Stimulated activated CD4-positive, alpha-beta T cell treated with anti-CD3 and anti-CD28 coated beads, TNF-alpha, amount 100 ng/mL, for 48 hours (primary cell): Measurements from ENCODE around the gene CELA2A.
"Not testable (repeated sequence)": the region's sequence is repeated elsewhere in the genome, so short reads cannot be mapped to it uniquely, and the experiment has no call there.

Source experiments
- DNase-seq, 3 donors: peaks; one replicate each; pipeline ENCODE4 v3.0.0-alpha.2; 2020; ENCODE audit warnings: low read depth in 3 of 3

The CELA2A gene

DNA sequence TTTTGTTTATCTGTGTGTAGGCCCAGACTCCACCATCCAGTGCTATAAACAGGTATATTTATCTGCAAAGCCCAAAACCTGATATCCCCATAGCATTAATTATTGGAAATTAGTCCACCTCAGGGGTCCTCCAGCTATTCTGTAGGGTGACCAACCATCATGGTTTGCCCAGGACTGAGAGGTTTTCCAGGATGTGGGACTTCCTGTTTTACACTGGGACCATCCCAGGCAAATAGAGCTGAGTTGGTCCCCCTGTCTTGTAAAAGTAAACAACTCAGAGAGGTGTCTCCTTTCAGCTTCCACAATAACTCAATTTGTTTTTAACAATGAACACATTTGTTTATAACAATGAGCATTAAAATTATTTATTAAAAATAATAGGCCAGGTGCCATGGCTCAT, 11.6 kb downstream of the CELA2A start:
- DNase-seq, result no peak

- DNase-seq, result no peak
Observed at GRCh38 chr1:15469361-15469760, 12.8 kb downstream of the CELA2A start.

GRCh38 chr1:15469821-15470448, 13.4 kb downstream of the CELA2A start:
- not testable (repeated sequence) for DNase-seq

- DNase-seq, result not testable (repeated sequence)
Observed at GRCh38 chr1:15471067-15471466, 14.5 kb downstream of the CELA2A start.

- not testable (repeated sequence) for DNase-seq
Observed at GRCh38 chr1:15471723-15472122, 15.2 kb downstream of the CELA2A start.

DNA sequence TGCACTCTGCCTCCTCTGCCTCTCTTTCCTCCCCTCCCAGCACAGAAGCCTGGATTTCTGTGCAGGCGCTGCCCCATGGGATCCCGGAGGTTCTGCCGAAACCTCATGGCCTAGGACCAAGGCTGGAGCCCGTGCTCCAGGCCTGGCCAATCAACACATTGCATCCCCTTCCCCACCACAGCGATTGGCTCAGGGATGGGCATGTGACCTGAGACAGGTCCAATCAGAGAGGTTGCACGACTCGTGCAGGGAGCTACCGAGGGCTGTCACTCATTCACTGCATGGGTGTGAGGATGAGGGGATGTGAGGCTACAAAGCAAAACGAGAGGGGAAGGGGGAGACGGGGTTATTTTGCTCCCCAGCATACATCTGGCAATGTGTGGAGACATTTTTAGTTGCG, 16.1 kb downstream of the CELA2A start:
- no peak for DNase-seq

DNA sequence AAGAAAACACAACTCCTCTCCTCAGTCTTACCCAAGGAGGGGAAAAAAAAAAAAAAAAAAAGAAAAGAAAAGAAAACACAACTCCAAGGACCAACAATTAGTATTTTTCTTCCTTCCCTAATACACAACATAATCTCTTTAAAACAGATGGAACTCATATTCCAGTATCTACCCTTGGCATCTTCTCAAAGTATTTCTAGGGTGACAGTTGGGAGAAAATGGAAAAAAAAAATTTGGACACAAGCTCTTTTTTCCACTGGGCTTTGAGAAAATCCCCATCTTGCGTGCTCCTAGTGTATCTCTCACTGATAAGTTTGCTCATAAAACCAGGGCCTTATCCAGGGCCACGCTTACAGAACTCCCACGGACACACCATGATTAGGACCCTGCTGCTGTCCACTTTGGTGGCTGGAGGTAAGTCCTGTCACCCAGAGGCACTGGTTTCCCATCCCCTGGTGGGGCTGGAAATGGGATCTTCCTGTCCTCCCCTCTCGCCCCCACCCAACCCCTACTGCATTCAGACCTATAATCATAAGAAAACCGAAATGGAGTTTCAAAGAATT, 19.3 kb downstream of the CELA2A start, which contains the start of gene CELA2B:
CELA2B (plus strand) TSS at position 353 of the 563 bp plus-strand sequence; CDS start at position 375, 22 bp downstream.
- DNase-seq, result no peak

GRCh38 chr1:15476927-15477326, 20.4 kb downstream of the CELA2A start:
- no peak for DNase-seq

GRCh38 chr1:15477646-15478212, 21.2 kb downstream of the CELA2A start:
- no peak for DNase-seq

GRCh38 chr1:15479654-15480347, 23.3 kb downstream of the CELA2A start:
- DNase-seq, result no peak

DNA sequence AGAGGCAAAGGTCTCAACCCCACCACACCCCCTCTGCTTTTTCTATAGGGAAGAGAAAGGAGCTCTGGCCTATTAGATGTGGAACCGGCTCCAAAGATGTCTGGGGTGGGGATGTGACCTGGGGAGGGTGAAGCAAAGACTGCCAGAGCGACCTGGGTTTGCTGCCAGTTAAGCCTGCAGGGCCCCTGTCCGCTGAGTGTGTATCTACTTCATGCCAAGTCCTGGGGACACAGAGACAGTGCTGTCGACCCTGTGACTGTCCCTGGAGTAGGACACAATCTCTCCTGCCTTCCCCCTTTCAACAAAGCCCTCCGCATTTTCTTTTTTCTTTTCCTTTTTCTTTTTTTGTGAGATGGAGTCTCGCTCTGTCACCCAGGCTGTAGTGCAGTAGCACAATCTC, 25.9 kb downstream of the CELA2A start:
- DNase-seq, result not testable (repeated sequence)

DNA sequence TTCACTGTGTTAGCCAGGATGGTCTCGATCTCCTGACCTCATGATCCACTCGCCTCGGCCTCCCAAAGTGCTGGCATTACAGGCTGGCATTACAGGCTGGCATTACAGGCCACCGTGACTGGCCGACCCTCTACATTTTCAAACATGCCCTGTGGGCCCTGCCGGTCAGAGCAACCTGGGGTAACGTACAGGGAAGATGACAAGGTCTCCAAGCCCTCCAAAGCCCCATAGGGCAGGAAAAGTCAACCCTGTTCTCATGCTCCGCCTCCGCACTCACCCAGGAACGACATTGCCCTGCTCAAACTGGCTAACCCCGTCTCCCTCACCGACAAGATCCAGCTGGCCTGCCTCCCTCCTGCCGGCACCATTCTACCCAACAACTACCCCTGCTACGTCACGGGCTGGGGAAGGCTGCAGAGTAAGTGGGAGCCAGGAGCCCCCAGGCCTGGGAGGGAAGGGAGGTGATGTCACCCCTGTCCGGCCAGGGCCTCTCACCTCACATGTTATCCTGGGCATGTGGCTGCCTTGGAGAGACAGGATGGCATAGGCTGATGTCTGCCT, 26.5 kb downstream of the CELA2A start:
- not testable (repeated sequence) for DNase-seq

DNA sequence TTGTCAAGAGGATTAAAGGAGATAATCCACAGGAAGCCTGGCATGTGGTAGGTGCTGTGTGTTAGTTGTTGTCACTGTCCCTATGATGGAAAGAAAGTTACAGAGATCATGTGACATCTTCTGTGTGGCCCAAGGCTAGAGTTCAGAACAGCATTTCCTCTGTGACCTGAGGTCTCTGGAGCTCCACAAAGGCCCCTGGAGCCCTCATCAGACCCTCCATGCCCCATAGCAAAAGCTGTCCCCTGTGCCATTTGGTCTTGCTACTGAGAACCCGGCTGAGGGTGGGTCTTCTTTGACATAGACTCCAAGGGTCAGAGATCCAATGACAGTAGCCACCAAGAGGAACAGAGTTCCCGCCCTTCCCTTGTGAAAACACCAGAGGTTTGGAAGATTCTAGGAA, 27.4 kb downstream of the CELA2A start:
- DNase-seq, result no peak

DNA sequence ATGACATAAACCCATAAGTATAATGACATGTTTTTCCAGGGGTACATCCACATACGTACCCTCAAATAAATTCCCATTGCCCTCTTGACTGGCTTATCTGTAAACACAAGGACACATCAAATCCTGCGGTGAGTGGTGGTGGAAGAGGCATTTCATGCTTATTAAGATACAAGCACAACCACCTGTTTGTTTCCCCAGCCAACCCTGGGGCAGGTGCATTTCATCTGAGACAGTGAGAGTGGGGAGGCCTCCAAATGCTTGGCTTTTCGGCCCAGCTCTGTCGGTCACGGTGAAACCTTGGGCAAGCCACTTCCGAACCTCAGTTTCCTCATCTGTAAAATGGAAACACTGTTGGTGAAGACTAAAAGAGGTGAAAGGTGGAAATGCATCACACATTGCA, 27.9 kb downstream of the CELA2A start:
- DNase-seq, result not testable (repeated sequence)

DNA sequence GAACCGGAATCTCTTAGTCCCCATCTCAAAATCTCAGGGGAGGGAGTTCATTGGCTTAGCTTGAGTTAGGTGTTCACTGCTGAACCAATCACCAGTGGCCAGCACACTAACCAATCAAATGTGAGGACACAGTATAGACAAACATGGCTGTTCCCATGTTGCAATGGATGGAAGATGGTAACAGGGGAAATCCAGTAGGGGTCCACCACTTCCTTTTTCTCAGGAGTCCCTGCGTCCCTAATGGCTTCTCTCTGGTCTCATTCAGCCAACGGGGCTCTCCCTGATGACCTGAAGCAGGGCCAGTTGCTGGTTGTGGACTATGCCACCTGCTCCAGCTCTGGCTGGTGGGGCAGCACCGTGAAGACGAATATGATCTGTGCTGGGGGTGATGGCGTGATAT, 29.1 kb downstream of the CELA2A start:
- no peak for DNase-seq

- DNase-seq, result not testable (repeated sequence)
Observed at GRCh38 chr1:15486844-15487610, 30.5 kb downstream of the CELA2A start.

- no peak for DNase-seq
Observed at GRCh38 chr1:15488371-15488770, 31.8 kb downstream of the CELA2A start.

- DNase-seq, result no peak
Observed at GRCh38 chr1:15489052-15489736, 32.7 kb downstream of the CELA2A start.

DNA sequence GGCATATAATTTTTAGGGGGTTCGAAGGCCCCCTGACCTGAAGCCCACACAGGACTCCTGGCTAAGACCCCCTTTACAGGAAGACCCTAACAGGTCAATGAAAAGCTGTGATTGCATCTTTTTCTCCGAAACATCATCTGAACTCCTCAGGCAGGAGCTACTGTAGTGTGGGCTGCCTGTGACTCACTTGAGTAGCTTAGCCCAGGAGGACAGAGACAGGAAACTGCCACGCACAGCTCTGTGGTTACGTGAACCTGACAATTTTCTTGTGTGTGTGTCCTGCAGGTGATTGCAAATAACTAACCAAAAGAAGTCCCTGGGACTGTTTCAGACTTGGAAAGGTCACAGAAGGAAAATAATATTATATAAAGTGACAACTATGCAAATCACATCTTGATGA, 34.5 kb downstream of the CELA2A start:
- not testable (repeated sequence) for DNase-seq

- DNase-seq, result no peak
Observed at GRCh38 chr1:15492596-15492995, 36.1 kb downstream of the CELA2A start.

DNA sequence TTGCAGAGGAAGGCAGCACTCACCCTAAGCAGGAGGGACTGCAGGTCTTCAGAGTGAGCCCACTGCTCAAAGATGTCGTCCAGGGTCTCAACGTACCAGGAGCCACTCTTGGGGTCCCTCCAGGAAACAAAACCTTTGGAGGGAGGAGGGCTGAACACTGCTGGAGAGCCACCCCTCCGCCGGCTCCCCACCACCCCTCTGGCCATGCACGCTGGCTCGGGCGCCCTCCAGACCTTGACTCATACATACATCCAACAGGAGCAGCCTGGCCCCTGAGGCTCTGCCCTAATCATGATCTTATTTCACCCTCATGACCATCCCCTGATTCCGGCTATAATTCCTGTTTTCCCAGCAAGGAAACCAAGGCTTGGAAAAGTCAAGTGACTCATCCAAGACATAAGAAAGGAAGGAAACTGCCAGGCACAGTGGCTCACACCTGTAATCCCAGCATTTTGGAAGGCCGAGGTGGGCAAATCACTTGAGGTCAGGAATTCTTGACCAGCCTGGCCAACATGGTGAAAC, 37.4 kb downstream of the CELA2A start:
- no peak for DNase-seq
